GM21381 (cell line): ENCODE results near the gene MNT.

ENCODE experiments used
- ATAC-seq: cut with Tn5 transposase; IDR thresholded peaks from one replicate; pipeline ENCODE4 v1.9.1; 2021; ENCODE audit warnings: mild to moderate bottlenecking, moderate library complexity; ENCODE audit not compliant: unreplicated experiment

Gene MNT

DNA sequence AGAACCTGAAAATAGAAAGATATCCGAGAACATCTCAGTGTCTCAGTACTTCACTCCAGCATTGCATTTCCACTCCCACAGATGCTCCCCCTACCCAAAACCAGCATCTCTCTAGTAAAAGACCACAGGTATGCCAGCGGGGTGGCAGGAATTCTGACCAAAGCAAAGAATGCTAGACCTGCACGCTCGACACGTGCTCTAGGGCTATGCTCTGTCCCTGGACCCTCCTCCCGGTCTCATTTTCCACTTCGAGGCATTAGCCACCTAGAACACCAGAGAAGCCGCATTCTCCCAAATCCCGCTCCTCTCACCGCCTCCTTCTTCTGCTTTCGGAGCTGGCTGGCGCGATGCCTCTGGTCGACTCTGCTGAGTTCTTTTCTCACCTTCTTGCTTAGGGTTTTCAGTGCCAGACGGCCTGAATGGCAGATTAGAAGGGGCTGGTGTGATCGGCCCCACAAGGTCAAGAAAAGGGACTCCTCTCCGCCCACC is 65.1 kb downstream of the MNT start:
- no peak for ATAC-seq
